HUES64 (cell line): ENCODE results near the gene MRPS24.
"Not testable (repeated sequence)": the region's sequence is repeated elsewhere in the genome, so short reads cannot be mapped to it uniquely, and the experiment has no call there.

Experiments used
- H3K27ac ChIP-seq: 2 replicates; pipeline ENCODE4 v1.7.0; 2013; ENCODE audit warnings: low read depth, low read length, inconsistent platforms
- H3K27me3 ChIP-seq: 2 replicates; pipeline ENCODE4 v1.6.1; 2013; ENCODE audit warnings: mild to moderate bottlenecking, low read length; ENCODE audit not compliant: insufficient read depth
- H3K36me3 ChIP-seq: 2 replicates; pipeline ENCODE4 v1.6.1; 2013; ENCODE audit warnings: mild to moderate bottlenecking, low read length; ENCODE audit not compliant: insufficient read depth
- H3K4me1 ChIP-seq: 2 replicates; pipeline ENCODE4 v1.6.1; 2013; ENCODE audit warnings: mild to moderate bottlenecking, low read length, moderate library complexity; ENCODE audit not compliant: insufficient read depth
- H3K4me3 ChIP-seq: 2 replicates; pipeline ENCODE4 v1.5.1; 2013; ENCODE audit warnings: mild to moderate bottlenecking, low read length, moderate library complexity
- H3K9ac ChIP-seq: 2 replicates; pipeline ENCODE4 v1.6.1; 2013; ENCODE audit warnings: mild to moderate bottlenecking, low read depth, low read length
- H3K9me3 ChIP-seq: 2 replicates; pipeline ENCODE4 v1.6.1; 2013; ENCODE audit warnings: low read depth, low read length; ENCODE audit not compliant: insufficient read depth
- WGBS: fragments of 150-250, 120-280 bp; methylation state at CpG from one replicate; pipeline ENCODE4 v1.1.7; 2013; ENCODE audit warnings: missing lambda C conversion rate; 5-methylcytosine and 5-hydroxymethylcytosine counted together

MRPS24 gene

GRCh38 chr7:43830917-43831316 is 38.4 kb downstream of the MRPS24 start:
- not testable (repeated sequence) for H3K9ac ChIP-seq, H3K27ac ChIP-seq, H3K4me3 ChIP-seq, H3K27me3 ChIP-seq, H3K4me1 ChIP-seq, H3K36me3 ChIP-seq
- peaks cover 15% of the 10 kb centered on the region; the same call in 1 of the 2 replicates for H3K9me3 ChIP-seq

DNA sequence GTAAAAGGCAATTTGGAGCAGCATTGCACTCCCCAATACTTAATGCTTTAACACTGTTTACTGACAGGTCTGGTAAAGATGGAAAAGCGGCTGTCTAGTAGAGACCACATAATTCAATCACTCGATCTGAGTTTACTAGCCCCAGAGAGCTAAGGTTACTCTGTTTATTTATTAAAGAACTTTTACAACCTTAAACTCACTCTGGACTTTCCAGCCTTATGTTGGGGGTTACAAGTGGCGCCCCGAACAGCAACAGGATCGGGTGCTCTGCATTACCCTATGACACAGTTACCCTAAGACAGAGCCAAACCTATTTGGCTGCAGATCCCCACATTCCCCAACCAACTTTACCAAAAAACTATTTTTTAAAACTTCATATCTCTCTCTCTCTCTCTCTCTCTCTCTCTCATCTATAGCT is 43.9 kb downstream of the MRPS24 start:
- H3K27ac ChIP-seq = no peak overlapping the region
- H3K4me1 ChIP-seq = peaks cover 9% of the 10 kb centered on the region; the same call in 1 of the 2 replicates
- H3K27me3 ChIP-seq = no peaks in the 10 kb centered on the region
- H3K4me3 ChIP-seq = no peak overlapping the region
- H3K9me3 ChIP-seq = 0 out of 2 replicates have a peak, but pooled peaks cover 2% of the 10 kb centered on the region
- no peak overlapping the region for H3K9ac ChIP-seq
- 69% methylated on average over 4 of the region's 5 CpGs for WGBS
- H3K36me3 ChIP-seq = no peaks in the 10 kb centered on the region

GRCh38 chr7:43824963-43825362 is 44.4 kb downstream of the MRPS24 start:
- 0% methylated on average over 1 of the region's 1 CpG for WGBS
- no peaks in the 10 kb centered on the region for H3K9me3 ChIP-seq
- no peaks in the 10 kb centered on the region for H3K36me3 ChIP-seq
- H3K27me3 ChIP-seq = no peaks in the 10 kb centered on the region
- no peak overlapping the region for H3K4me3 ChIP-seq
- H3K4me1 ChIP-seq = peaks cover 9% of the 10 kb centered on the region; the same call in 1 of the 2 replicates
- no peak overlapping the region for H3K9ac ChIP-seq
- no peak overlapping the region for H3K27ac ChIP-seq

DNA sequence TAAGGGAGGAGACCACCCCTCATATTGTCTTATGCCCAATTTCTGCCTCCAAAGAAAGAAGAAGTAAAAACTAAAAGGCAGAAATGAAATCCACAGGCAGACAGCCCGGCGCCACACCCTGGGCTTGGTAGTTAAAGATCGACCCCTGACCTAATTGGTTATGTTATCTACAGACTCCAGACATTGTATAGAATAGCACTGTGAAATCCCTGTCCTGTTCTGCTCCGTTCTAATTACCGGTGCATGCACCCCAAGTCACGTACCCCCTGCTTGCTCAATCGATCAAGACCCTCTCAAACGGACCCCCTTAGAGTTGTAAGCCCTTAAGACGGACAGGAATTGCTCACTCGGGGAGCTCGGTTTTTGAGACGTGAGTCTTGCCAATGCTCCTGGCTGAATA is 44.8 kb downstream of the MRPS24 start:
- not testable (repeated sequence) for H3K9me3 ChIP-seq, H3K27me3 ChIP-seq, H3K9ac ChIP-seq, H3K36me3 ChIP-seq, H3K27ac ChIP-seq, H3K4me3 ChIP-seq, H3K4me1 ChIP-seq
- 87% methylated on average over 12 of the region's 12 CpGs for WGBS

DNA sequence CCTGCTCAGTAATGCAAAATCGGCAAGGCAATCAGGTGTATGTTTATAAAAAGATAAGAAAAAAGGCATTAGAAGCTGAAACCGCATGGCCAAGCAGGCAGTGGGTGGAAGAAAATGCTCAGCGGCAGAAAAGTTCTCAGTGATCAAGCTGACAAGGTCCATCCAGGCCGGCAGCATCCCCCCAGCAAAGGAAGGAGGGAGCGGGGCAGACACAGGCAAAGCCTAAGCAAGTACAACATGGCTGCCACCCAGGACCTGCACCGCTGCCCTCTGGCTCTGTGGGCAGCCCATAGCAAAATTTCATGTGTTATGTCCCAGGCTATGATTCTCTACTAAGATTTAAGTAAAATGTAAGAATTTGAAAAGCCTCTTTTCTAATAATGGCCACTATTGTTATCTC is 45.4 kb downstream of the MRPS24 start:
- Histone ChIP-seq H3K36me3 (no peaks in the 10 kb centered on the region), H3K4me3 (no peak overlapping the region), H3K9me3 (no peaks in the 10 kb centered on the region), H3K4me1 (peaks cover 9% of the 10 kb centered on the region; the same call in 1 of the 2 replicates), H3K27me3 (no peaks in the 10 kb centered on the region), H3K9ac (no peak overlapping the region), H3K27ac (no peak overlapping the region)
- 92% methylated on average over 6 of the region's 6 CpGs for WGBS

DNA sequence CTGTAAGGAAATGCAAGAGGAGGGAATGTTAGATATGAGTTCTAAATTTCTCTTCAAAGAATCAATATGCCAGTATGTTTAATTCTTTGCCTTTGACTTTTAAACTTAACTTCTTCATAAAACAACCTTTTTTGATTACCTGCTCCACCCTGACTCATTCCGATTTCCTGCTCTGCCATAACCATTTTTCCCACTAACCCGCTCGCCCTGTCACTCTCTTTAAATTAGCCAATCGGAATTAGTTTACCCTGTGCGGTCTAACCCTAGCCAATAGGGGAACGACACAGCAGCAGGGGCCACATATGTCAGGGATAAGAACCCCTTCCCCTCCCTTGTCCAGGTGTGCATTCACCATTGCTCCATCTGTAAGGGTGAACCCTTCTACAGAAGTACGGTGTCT is 45.9 kb downstream of the MRPS24 start:
- H3K4me1 ChIP-seq, H3K9me3 ChIP-seq, H3K27ac ChIP-seq, H3K9ac ChIP-seq, H3K4me3 ChIP-seq, H3K27me3 ChIP-seq, H3K36me3 ChIP-seq: not testable (repeated sequence)
- 91% methylated on average over 7 of the region's 7 CpGs for WGBS
